Spleen (tissue), 7 donors: ENCODE measurements around the gene ODAD2.

Experiments used
- CTCF ChIP-seq, 11 experiments: fragments of 200-600 bp in 7 of 11; fragments of 450-650 bp in 4 of 11; sonication (generic) in 4 of 11; IDR thresholded peaks in 8 of 11; conservative IDR thresholded peaks in 3 of 11; 1 replicate in 7 of 11; 2 replicates in 4 of 11; pipeline versions ENCODE4 v1.4.0 to v1.8.0; 2016 to 2021; ENCODE audit warnings: antibody characterized with exemption in 11 of 11, inconsistent platforms in 4 of 11, mild to moderate bottlenecking in 1 of 11
- POLR2A ChIP-seq, 3 donors: fragments of 450-650 bp; IDR thresholded peaks; one replicate each; pipeline ENCODE4 v1.5.1; 2017; ENCODE audit warnings: antibody characterized with exemption in 3 of 3, mild to moderate bottlenecking in 1 of 3
- POLR2AphosphoS5 ChIP-seq, 3 donors: sonication (generic); formaldehyde crosslinking; IDR thresholded peaks; one replicate each; pipeline ENCODE4 v1.5.1; 2017; ENCODE audit warnings: antibody characterized with exemption in 3 of 3
- donor health status: DM: no; HTN: no; CAD: no; lungs with moderate emphysema.
- donor health status: DM: no; HTN: no; CAD: no.
- donor health status: DM: no; HTN: no; CAD: no.

DNA sequence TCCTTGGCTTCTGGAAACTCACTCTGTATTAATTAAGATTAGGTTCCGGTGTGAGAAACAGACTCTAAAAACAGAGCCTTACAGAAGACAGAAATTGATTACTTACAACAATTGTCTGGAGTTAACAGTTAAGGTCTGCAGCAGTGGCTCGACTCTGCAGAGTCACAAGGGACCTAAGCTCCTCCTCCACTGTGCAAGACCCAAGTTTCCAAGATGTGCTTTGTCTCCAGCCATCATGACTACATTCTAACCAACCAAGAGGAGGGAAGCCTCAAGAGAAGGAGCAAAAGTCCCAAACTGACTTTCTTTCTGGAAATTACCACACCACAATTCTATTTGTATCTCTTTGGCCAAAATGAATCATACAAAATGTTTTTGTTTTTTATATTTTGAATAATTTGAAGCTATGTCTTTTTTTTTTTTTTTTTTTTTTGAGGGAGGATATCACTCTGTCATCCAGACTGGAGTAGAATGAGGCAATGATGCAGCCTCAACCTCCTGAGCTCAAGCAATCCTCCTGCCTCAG lies 14.2 kb upstream of the ODAD2 start:
- no peak for TF ChIP-seq POLR2A (IDR thresholded peaks at IDR 0.05)
- TF ChIP-seq CTCF (IDR thresholded peaks at IDR 0.05 in 8 of 11, conservative IDR thresholded peaks at IDR 0.05 in 3 of 11): no peak
- TF ChIP-seq POLR2AphosphoS5 (IDR thresholded peaks at IDR 0.05): no peak
